IPS-20b (cell line): ENCODE results near the gene PNPLA5.

Experiments used
- H3K27ac ChIP-seq: one replicate; pipeline ENCODE4 v1.5.1; 2013; ENCODE audit warnings: low read length
- H3K27me3 ChIP-seq: 2 replicates; pipeline ENCODE4 v1.6.1; 2013; ENCODE audit warnings: mild to moderate bottlenecking, low read length, inconsistent platforms; ENCODE audit not compliant: insufficient read depth
- H3K36me3 ChIP-seq: 2 replicates; pipeline ENCODE4 v1.6.1; 2013; ENCODE audit warnings: low read depth, mild to moderate bottlenecking, inconsistent platforms, low read length, moderate library complexity; ENCODE audit not compliant: insufficient read depth
- H3K4me1 ChIP-seq: 2 replicates; pipeline ENCODE4 v1.6.1; 2013; ENCODE audit warnings: mild to moderate bottlenecking, control low read depth, inconsistent platforms, low read length, moderate library complexity; ENCODE audit not compliant: insufficient read depth
- H3K4me3 ChIP-seq: 2 replicates; pipeline ENCODE4 v1.5.1; 2013; ENCODE audit warnings: mild to moderate bottlenecking, low read length, inconsistent platforms
- H3K9ac ChIP-seq: 2 replicates; pipeline ENCODE4 v1.6.1; 2013; ENCODE audit warnings: low read depth, mild to moderate bottlenecking, inconsistent platforms, low read length, moderate library complexity
- H3K9me3 ChIP-seq: 2 replicates; pipeline ENCODE4 v1.6.1; 2013; ENCODE audit warnings: mild to moderate bottlenecking, low read depth, low read length, inconsistent platforms; ENCODE audit not compliant: insufficient read depth

PNPLA5 gene

DNA sequence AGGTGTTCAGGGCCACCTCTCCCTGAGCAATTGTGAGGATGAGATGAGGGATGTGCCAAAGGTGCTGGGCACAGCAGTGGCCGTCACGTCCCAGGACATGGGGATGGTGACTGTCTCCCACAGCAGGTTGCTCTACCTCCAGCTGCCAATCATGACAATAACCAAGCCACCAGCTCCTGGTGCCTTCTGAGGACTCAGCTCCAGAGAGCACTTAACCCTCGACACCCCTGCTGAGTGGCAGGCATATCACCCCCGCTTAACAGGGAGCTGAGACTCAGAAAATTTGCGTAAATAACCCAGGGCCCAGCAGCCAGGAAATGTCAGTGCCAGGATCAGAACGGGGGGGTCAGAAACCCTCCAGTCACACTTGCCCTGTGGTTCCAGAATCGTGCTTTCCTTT is 8.4 kb upstream of the PNPLA5 start:
- no peaks in the 10 kb centered on the region for H3K4me1 ChIP-seq
- H3K27me3 ChIP-seq, result no peaks in the 10 kb centered on the region; the same call in 1 of the 2 replicates
- H3K9ac ChIP-seq, result no peak overlapping the region
- H3K36me3 ChIP-seq, result no peaks in the 10 kb centered on the region
- H3K4me3 ChIP-seq, result no peak overlapping the region
- no peaks in the 10 kb centered on the region for H3K9me3 ChIP-seq
- no peak overlapping the region for H3K27ac ChIP-seq

DNA sequence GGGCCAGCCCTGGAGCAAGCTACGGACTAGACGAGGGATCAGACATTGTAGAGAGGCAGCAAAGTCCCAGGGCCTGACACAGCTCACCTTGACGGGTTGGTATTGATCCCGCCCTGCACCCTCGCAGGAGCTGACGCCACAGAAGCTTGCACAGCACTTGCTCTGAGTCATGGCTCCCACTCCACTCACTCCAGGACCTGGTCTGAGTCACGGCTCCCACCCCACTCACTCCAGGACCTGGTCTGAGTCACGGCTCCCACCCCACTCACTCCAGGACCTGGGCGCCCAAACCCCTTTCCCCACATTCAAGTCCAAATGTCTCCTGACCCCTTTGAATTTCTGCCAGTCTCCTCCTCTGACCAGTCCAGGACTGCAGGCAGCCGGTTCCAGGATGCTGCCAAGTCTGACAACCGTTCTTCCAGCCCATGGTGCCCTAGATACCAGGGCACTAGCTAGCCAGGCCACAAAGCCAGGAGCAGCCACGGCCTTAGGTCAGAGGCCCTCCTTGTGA is 6.0 kb upstream of the PNPLA5 start:
- no peaks in the 10 kb centered on the region for H3K36me3 ChIP-seq
- H3K27ac ChIP-seq, result no peak overlapping the region
- no peaks in the 10 kb centered on the region for H3K9me3 ChIP-seq
- no peak overlapping the region for H3K9ac ChIP-seq
- no peak overlapping the region for H3K4me3 ChIP-seq
- no peaks in the 10 kb centered on the region for H3K4me1 ChIP-seq
- peaks cover 9% of the 10 kb centered on the region for H3K27me3 ChIP-seq

DNA sequence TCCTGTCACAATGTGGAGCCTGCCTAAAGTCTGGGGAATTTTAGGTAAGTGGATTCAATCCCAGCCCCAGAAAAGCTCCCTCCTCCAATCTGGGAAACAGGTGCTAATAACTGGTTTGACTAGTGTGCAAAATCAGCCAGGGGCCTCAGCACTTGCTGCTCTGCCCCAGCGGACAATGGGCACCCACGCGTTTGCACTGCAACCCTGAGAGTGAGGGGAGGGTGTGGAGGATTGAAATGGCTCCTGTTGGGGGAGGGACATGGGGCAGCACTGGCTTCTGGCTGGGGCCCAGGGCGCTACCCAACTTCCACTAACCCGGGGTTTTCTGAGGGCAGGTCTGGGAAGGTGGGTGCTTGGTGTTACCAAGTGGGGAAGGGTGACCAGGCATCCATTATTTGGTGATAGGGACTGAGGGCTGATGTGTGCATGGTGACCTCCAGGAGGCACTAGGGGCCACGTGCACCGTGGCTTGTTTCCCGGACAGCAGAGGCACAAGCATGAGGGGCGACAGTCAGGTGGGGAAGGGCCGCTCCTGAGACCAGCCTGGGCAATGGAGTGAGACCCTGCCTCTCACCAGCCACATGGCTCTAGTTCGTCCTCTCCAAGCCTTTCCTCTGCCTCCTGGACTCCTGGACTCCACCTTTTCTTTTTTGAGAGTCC is 4.3 kb upstream of the PNPLA5 start:
- Histone ChIP-seq H3K4me1 (no peaks in the 10 kb centered on the region), H3K9ac (no peak overlapping the region), H3K27ac (no peak overlapping the region), H3K9me3 (no peaks in the 10 kb centered on the region), H3K27me3 (peaks cover 26% of the 10 kb centered on the region), H3K4me3 (no peak overlapping the region), H3K36me3 (no peaks in the 10 kb centered on the region)

DNA sequence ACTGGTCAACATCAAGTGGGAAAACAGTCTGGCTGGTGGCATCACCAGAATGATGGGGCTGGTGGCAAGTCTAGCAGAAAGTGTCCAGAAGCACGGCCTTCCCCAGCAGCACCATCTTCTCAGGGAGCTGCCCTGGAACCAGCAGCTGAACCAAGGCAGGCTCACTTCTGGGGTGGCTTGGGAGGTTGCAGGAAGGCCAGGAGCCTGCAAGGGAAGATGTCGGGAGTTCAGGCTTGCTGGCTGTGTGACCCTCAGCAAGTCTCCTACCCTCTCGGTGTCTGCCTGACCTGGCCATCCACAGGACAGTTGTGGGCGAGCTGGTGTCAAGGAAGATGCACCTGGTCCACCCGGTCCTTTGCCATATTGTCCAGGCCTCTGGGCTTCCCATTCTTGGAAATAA is 2.3 kb upstream of the PNPLA5 start:
- no peaks in the 10 kb centered on the region for H3K9me3 ChIP-seq
- no peak overlapping the region for H3K27ac ChIP-seq
- H3K27me3 ChIP-seq, result peaks cover 42% of the 10 kb centered on the region
- no peak overlapping the region for H3K9ac ChIP-seq
- H3K4me3 ChIP-seq, result no peak overlapping the region
- no peaks in the 10 kb centered on the region for H3K4me1 ChIP-seq
- no peaks in the 10 kb centered on the region for H3K36me3 ChIP-seq

DNA sequence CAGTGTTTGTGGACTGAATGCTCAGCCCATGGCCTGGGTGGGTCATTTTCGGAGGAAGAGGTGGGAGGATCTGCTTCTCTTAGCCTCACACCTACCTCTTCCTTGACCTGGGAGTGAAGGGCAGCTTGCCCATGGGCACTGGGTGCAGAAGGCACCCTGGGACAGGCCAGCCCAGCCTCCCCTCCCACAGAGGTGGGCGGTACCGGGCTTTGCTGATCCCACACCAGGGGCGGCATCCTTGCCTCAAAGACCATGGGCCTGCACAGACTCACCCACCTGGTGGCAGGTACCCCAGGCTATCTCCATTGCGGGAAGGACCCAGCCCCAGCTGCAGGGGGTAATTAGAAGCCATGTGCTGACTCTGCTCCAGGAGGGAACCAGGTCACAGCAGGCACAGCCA is 1.5 kb upstream of the PNPLA5 start:
- Histone ChIP-seq H3K27ac (no peak overlapping the region), H3K4me1 (no peaks in the 10 kb centered on the region), H3K9me3 (no peaks in the 10 kb centered on the region), H3K4me3 (no peak overlapping the region), H3K27me3 (peaks cover 42% of the 10 kb centered on the region), H3K9ac (no peak overlapping the region), H3K36me3 (no peaks in the 10 kb centered on the region)

DNA sequence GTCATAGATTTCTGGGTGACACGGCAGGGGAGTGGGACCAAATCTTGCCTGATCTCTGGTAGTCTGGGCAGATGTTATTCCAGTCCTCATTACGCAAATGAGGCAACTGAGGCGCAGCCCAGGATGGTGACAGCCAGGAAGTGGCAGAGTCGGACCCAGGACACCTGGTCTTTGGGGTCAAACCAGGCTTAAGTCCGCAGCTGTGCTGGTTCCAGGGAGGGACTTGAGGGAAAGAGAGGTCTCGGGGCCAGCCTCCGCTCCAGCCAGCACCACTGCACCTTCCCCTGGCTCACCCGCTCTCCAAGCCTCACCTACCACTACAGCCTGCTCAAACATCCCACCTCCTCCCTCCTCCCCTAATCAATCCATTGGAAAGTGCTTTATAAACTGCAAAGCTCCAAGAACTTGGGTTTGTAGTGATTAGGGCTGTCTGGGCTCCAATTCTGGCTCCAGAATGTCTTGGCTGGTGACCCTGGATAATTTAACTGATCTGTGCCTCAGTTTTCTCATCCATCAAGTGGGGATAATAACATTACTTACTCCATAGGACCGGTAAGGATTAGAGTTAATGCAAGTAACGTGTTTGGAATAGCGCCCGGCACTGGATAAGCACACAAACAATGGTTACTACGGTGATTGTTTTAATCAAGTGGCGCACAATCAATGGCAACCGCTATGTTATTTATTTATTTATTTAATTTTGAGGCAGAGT is 526 bp upstream of the PNPLA5 start:
- peak overlapping the region; percentile 81 for H3K4me3 ChIP-seq
- no peaks in the 10 kb centered on the region for H3K9me3 ChIP-seq
- H3K36me3 ChIP-seq, result no peaks in the 10 kb centered on the region
- no peak overlapping the region for H3K27ac ChIP-seq
- H3K27me3 ChIP-seq, result peaks cover 42% of the 10 kb centered on the region
- H3K9ac ChIP-seq, result peak overlapping the region; percentile 72; the same call in 1 of the 2 replicates
- no peaks in the 10 kb centered on the region for H3K4me1 ChIP-seq

DNA sequence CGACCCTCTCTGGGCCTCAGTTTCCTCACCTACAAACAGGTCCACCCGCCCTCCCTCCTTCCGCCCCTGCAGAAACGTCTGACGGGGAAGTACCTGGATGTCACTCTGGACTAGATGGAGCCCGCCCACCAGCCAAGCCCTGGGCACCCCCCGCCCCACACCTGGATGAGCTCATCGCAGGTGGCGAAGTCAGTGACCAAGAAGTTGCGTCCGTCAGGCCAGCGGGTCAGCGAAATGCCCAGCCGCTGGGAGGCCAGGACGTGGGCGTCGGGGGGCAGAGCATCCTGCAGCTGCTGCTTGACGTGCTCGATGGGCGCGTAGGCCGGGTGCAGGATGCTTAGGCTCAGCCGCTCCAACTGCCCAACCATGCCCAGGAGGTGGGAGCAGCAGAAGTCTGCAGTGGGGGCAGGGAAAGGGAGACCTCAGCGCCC is 897 bp downstream of the PNPLA5 start:
- no peak overlapping the region for H3K27ac ChIP-seq
- 0 out of 2 replicates have a peak, but pooled peaks cover 2% of the 10 kb centered on the region for H3K36me3 ChIP-seq
- peak overlapping the region; percentile 72; the same call in 1 of the 2 replicates for H3K9ac ChIP-seq
- no peaks in the 10 kb centered on the region for H3K9me3 ChIP-seq
- H3K4me3 ChIP-seq, result peak overlapping the region; percentile 81
- no peaks in the 10 kb centered on the region for H3K4me1 ChIP-seq
- peaks cover 42% of the 10 kb centered on the region for H3K27me3 ChIP-seq

DNA sequence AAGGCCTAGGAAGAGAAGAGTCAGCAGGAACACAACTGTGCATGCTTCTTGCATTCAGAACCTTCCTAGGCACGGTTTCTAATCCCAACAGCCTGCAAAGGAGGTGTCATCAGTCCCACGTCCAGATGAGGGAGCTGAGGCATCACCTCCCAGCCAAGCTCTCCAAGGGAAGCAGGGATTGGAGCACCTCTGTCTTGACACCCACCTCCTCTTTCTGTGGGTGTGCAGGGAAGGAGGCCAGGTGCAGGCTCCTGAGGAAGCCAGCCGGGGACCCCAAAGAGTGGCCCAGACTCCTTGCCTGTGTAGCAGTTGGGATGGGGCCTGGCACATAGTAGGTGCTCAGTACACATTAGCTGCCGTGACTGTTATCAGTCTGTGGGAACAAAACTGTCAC is 2.0 kb downstream of the PNPLA5 start:
- Histone ChIP-seq H3K9ac (no peak overlapping the region), H3K36me3 (peaks cover 7% of the 10 kb centered on the region; the same call in 1 of the 2 replicates), H3K27me3 (peaks cover 42% of the 10 kb centered on the region), H3K4me1 (no peaks in the 10 kb centered on the region), H3K9me3 (no peaks in the 10 kb centered on the region), H3K27ac (no peak overlapping the region), H3K4me3 (no peak overlapping the region)

DNA sequence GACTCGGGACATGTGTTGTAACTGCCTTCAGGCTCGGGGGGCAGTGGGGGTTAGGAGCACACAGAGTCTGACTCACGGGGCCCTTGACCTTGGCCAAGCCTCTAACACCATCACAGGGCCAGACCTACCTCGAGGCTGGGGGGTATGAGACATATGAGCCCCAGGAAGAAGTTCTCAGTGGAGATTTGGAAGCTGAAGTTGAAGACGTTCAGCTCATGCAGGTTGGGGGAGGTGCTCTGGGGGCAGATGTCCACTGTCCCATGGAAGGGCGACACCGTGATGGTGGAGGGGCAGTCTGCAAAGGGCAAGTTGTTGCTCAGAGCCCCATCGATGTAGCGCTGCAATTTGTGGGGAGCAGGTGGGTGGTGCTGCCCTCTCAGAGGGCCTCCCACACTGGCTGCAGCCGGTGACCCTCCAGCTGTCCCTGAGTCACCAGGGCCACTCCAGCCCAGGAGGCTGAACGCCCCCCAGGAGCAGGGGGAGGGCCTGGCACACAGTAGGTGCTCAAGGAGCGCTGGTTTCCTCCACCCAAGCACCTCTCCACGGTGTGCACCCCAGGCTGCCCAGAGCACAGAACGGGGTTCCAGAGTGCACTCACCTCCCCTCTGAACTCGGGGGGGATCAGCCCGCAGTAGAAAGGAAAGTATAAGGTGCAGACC is 2.5 kb downstream of the PNPLA5 start:
- H3K36me3 ChIP-seq, result peaks cover 7% of the 10 kb centered on the region; the same call in 1 of the 2 replicates
- H3K4me1 ChIP-seq, result no peaks in the 10 kb centered on the region
- no peak overlapping the region for H3K27ac ChIP-seq
- no peak overlapping the region for H3K4me3 ChIP-seq
- peaks cover 42% of the 10 kb centered on the region for H3K27me3 ChIP-seq
- H3K9me3 ChIP-seq, result no peaks in the 10 kb centered on the region
- no peak overlapping the region for H3K9ac ChIP-seq

DNA sequence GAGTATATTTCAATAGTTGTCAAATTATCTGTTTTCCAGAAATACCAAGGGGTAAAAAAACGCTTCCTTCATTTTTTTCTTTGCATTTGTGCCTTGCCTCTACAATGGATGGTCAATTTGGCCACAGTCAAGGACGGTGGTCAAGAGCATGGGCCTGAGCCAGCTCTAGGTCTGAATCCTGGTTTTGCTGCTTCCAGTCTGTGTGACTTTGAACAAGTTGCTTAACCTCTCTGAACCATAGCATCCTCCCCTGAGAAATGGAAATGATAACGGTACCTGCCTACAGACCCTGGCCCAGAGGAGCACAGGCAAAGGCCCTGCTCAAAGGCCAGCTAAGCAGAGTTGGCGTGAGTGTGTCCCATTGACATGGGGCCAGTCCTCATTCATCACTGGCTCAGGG is 3.1 kb downstream of the PNPLA5 start:
- Histone ChIP-seq H3K9me3 (no peaks in the 10 kb centered on the region), H3K27ac (no peak overlapping the region), H3K27me3 (peaks cover 41% of the 10 kb centered on the region), H3K9ac (no peak overlapping the region), H3K4me3 (no peak overlapping the region), H3K36me3 (peaks cover 7% of the 10 kb centered on the region; the same call in 1 of the 2 replicates), H3K4me1 (no peaks in the 10 kb centered on the region)

DNA sequence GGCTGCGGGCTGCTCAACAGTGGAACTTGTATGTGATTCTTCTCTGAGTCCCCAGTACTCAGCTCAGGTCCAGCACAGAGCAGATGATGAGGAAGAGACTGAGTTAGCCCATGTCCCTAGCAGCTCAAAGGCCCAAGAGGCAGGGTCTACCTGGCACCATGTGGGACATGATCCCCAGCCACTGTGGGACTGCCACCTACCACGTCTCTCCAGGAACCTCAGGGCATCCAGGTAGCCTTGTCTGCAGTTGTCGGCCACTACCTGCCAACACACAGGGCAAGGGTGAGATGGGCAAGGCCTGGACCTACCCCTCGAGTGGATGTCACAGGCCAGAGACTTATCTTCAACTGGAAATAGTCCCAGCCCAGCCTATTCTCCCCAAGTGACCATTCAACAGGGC is 4.4 kb downstream of the PNPLA5 start:
- Histone ChIP-seq H3K36me3 (peaks cover 7% of the 10 kb centered on the region; the same call in 1 of the 2 replicates), H3K4me1 (no peaks in the 10 kb centered on the region), H3K27ac (no peak overlapping the region), H3K4me3 (no peak overlapping the region), H3K9ac (no peak overlapping the region), H3K27me3 (peaks cover 28% of the 10 kb centered on the region), H3K9me3 (no peaks in the 10 kb centered on the region)
